DMS153 (cell line): Measurements from ENCODE around the gene GLP1R.
"Not testable (repeated sequence)": the region's sequence is repeated elsewhere in the genome, so short reads cannot be mapped to it uniquely, and the experiment has no call there.

Source experiments
- DNase-seq: peaks from one replicate; lab custom pipeline; 2025; lab: John Stamatoyannopoulos, UW

GLP1R gene

GRCh38 chr6:39128106-39128505 is 79.5 kb downstream of the GLP1R start:
- DNase-seq, result no peak

- DNase-seq, result no peak
These were observed 80.3 kb downstream of the GLP1R start for GRCh38 chr6:39128832-39129231.

GRCh38 chr6:39130691-39131090 is 82.1 kb downstream of the GLP1R start:
- no peak for DNase-seq

- DNase-seq, result not testable (repeated sequence)
These were observed 86.2 kb downstream of the GLP1R start for GRCh38 chr6:39134761-39135160.

- not testable (repeated sequence) for DNase-seq
These were observed 87.6 kb downstream of the GLP1R start for GRCh38 chr6:39136207-39136606.

- DNase-seq, result no peak
These were observed 88.7 kb downstream of the GLP1R start for GRCh38 chr6:39137245-39137644.
